HFF-Myc (cell line): ENCODE measurements around the gene GREM2.

Experiments
- DNase-seq: peaks from one replicate; pipeline ENCODE4 v3.0.0-alpha.2; 2011; ENCODE audit warnings: low read depth; ENCODE audit errors: extremely low read depth
- H3K4me3 ChIP-seq: replicated peaks from 2 replicates; pipeline ENCODE4 v1.5.1; 2011; ENCODE audit warnings: low read depth, mild to moderate bottlenecking, control low read depth, low read length
- CTCF ChIP-seq: IDR thresholded peaks from 2 replicates; pipeline ENCODE4 v1.5.1; 2012; ENCODE audit warnings: mild to moderate bottlenecking, low read depth, low read length, control low read depth; ENCODE audit errors: missing control alignments

The GREM2 gene

GRCh38 chr1:240649733-240650721 lies 38.1 kb upstream of the GREM2 start:
- no peak for TF ChIP-seq CTCF
- DNase-seq: no peak
- H3K4me3 ChIP-seq: no peak overlapping the region

GRCh38 chr1:240646571-240647240 lies 34.8 kb upstream of the GREM2 start:
- H3K4me3 ChIP-seq: no peak overlapping the region
- no peak for TF ChIP-seq CTCF
- no peak for DNase-seq

GRCh38 chr1:240644732-240645131 lies 32.8 kb upstream of the GREM2 start:
- TF ChIP-seq CTCF: no peak
- no peak for DNase-seq
- no peak overlapping the region for H3K4me3 ChIP-seq

GRCh38 chr1:240635466-240636256 lies 23.7 kb upstream of the GREM2 start:
- no peak overlapping the region for H3K4me3 ChIP-seq
- DNase-seq: peak; percentile 59
- no peak for TF ChIP-seq CTCF

- H3K4me3 ChIP-seq: no peak overlapping the region
- TF ChIP-seq CTCF: no peak
- DNase-seq: no peak
These were observed 18.5 kb upstream of the GREM2 start for GRCh38 chr1:240630409-240630808.

GRCh38 chr1:240621249-240621648 lies 9.3 kb upstream of the GREM2 start:
- no peak overlapping the region for H3K4me3 ChIP-seq
- TF ChIP-seq CTCF: no peak
- no peak for DNase-seq
